K562 (cell line): ENCODE measurements around the gene C12orf54. TPM values are rescaled to one million over a fixed set of nuclear protein-coding genes. Genes with fewer than 3 reads are reported as not detected.

Source experiments
- ATAC-seq: fragments of 200-7000 bp; cut with Tn5 transposase; 3 replicates; pipeline ENCODE4 v1.9.1; 2020; ENCODE audit warnings: moderate library complexity
- BruUV-seq: library from RNA; stranded (reverse); fragments of 400-500 nt; replicated peaks from 2 replicates; lab custom pipeline; 2021; lab: Mats Ljungman, UMichigan
- CTCF ChIA-PET: fragments of 300-600 bp; formaldehyde crosslinking; extraction: SDS; loops from one replicate; lab custom pipeline; 2021; ENCODE audit warnings: low intra/inter-chr PET ratio; lab: Yijun Ruan, JAX
- POLR2A ChIA-PET: fragments of 300-600, 350-650 bp; sonication (Branson Sonifier 250); formaldehyde crosslinking; extraction: SDS; loops from one replicate; lab custom pipeline; 2021; ENCODE audit warnings: antibody characterized with exemption, inconsistent platforms; lab: Yijun Ruan, JAX
- DNase-seq, 4 experiments: peaks; one replicate each; pipeline versions ENCODE4 v3.0.0 to v3.0.0-alpha.2; 2011 to 2018; ENCODE audit warnings: low spot score in 3 of 4, mixed read lengths in 3 of 4; ENCODE audit errors: extremely low read depth in 1 of 4
- FAIRE-seq: peaks from 2 replicates; lab custom pipeline; 2011; peaks lifted over from hg19 to GRCh38; lab: Jason Lieb, UNC
- H2AFZ ChIP-seq: 2 replicates; pipeline ENCODE4 v1.6.0; 2011; ENCODE audit warnings: low read depth, low read length, control low read depth, inconsistent platforms
- H3K27ac ChIP-seq: fragments of 200-600 bp; 3 replicates; pipeline ENCODE4 v1.8.0; 2011; ENCODE audit warnings: low read depth, mild to moderate bottlenecking, control low read depth, inconsistent platforms, low read length, moderate library complexity, mixed read lengths; ENCODE audit errors: extremely low read depth
- H3K27me3 ChIP-seq, 2 experiments: fragments of 300-600 bp in 1 of 2; 2 replicates in 1 of 2; 3 replicates in 1 of 2; pipeline versions ENCODE4 v1.6.0 to v1.8.0; 2011; ENCODE audit warnings: inconsistent platforms in 2 of 2, low read length in 2 of 2, mild to moderate bottlenecking in 1 of 2, mixed read lengths in 1 of 2, moderate library complexity in 1 of 2; ENCODE audit not compliant: control insufficient read depth in 2 of 2, insufficient read depth in 2 of 2
- H3K36me3 ChIP-seq: fragments of 300-600 bp; 3 replicates; pipeline ENCODE4 v1.8.0; 2011; ENCODE audit warnings: mild to moderate bottlenecking, low read length, inconsistent platforms; ENCODE audit not compliant: control insufficient read depth, insufficient read depth
- H3K4me1 ChIP-seq, 2 experiments: fragments of 200-600 bp in 1 of 2; replicated peaks in 1 of 2; 2 replicates in 1 of 2; 3 replicates in 1 of 2; pipeline versions ENCODE4 v1.5.1 to v1.8.0; 2011; ENCODE audit warnings: inconsistent platforms in 2 of 2, low read length in 2 of 2, mild to moderate bottlenecking in 1 of 2, mixed read lengths in 1 of 2, moderate library complexity in 1 of 2; ENCODE audit not compliant: control insufficient read depth in 2 of 2, insufficient read depth in 2 of 2
- H3K4me2 ChIP-seq: 2 replicates; pipeline ENCODE4 v1.6.1; 2011; ENCODE audit warnings: low read length, control low read depth, inconsistent platforms, mixed read lengths; ENCODE audit not compliant: insufficient read depth
- H3K4me3 ChIP-seq: fragments of 200-600 bp; sonication (generic), shearing (Covaris generic); 2 replicates; pipeline ENCODE4 v1.5.1; 2016; ENCODE audit warnings: control low read depth, inconsistent platforms
- H3K79me2 ChIP-seq: fragments of 200-600 bp; 3 replicates; pipeline ENCODE4 v1.8.0; 2011; ENCODE audit warnings: low read length, inconsistent platforms; ENCODE audit not compliant: control insufficient read depth, insufficient read depth
- H3K9ac ChIP-seq, 2 experiments: 2 replicates each; pipeline versions ENCODE4 v1.6.0 to v1.6.1; 2011; ENCODE audit warnings: low read depth in 2 of 2, low read length in 2 of 2, control low read depth in 1 of 2, inconsistent platforms in 1 of 2, mild to moderate bottlenecking in 1 of 2, mixed read lengths in 1 of 2; ENCODE audit not compliant: insufficient read depth in 1 of 2
- H3K9me1 ChIP-seq: one replicate; pipeline ENCODE4 v1.6.0; 2011; ENCODE audit warnings: inconsistent platforms, mild to moderate bottlenecking, low read length, moderate library complexity; ENCODE audit not compliant: control insufficient read depth, insufficient read depth
- H3K9me3 ChIP-seq: replicated peaks from 2 replicates; pipeline ENCODE4 v1.5.1; 2011; ENCODE audit warnings: low read depth, low read length, inconsistent platforms; ENCODE audit not compliant: control insufficient read depth, insufficient read depth
- H4K20me1 ChIP-seq: replicated peaks from 2 replicates; pipeline ENCODE4 v1.6.1; 2011; ENCODE audit warnings: low read length, inconsistent platforms, mixed read lengths; ENCODE audit not compliant: control insufficient read depth, insufficient read depth
- MCM5 ChIP-seq: fragments of 450-650 bp; IDR thresholded peaks from 2 replicates; pipeline ENCODE4 v1.6.1; 2016; ENCODE audit warnings: low read depth
- OTX1 ChIP-seq: fragments of 450-650 bp; formaldehyde crosslinking; IDR thresholded peaks from 2 replicates; pipeline ENCODE4 v1.4.0; 2022; ENCODE audit warnings: mild to moderate bottlenecking
- SMAD3 ChIP-seq: fragments of 450-650 bp; formaldehyde crosslinking; conservative IDR thresholded peaks from 2 replicates; pipeline ENCODE4 v1.4.0; 2020; ENCODE audit warnings: mild to moderate bottlenecking
- ZNF143 ChIP-seq: sonication (generic); formaldehyde crosslinking; IDR thresholded peaks from 2 replicates; pipeline ENCODE4 v1.9.0; 2022; ENCODE audit warnings: mild to moderate bottlenecking, missing genetic modification reagents
- WGBS: fragments of 100-300 bp; shearing (Covaris generic); methylation state at CpG from one replicate; pipeline ENCODE4 v1.1.6; 2016; ENCODE audit warnings: low coverage, mixed read lengths; ENCODE audit not compliant: insufficient coverage; ENCODE audit errors: missing lambda C conversion rate; 5-methylcytosine and 5-hydroxymethylcytosine counted together
- in situ Hi-C: fragments of 300-500 bp; cut with MboI; formaldehyde crosslinking; loops from 4 replicates; pipeline ENCODE4 v1.15.0; 2018; ENCODE audit warnings: inconsistent platforms, mixed read lengths
- intact Hi-C: fragments of 100-400 bp; cut with micrococcal nuclease; formaldehyde crosslinking; loops from 2 replicates; pipeline ENCODE4 v1.14.2; 2022
- polyA plus RNA-seq, 8 experiments: library from polyadenylated mRNA; depleted of rRNA in 4 of 8; stranded (reverse) in 5 of 8; unstranded in 3 of 8; fragments of >200 nt; fragmentation: Nextera tagmentation in 2 of 8; fragmentation: Illumina TruSeq in 1 of 8; extraction: Ambion mirVana in 2 of 8; extraction: Trizol in 1 of 8; gene quantifications; 2 replicates each; pipeline versions ENCODE4 v1.2.1 to v1.2.3, GENCODE V29; 2011 to 2014; ENCODE audit warnings: inconsistent platforms in 1 of 8, missing spikeins in 1 of 8
- total RNA-seq, 7 experiments: library from RNA; depleted of rRNA in 6 of 7; stranded (reverse); fragments of >200 nt in 6 of 7; fragmentation: Illumina TruSeq in 2 of 7; extraction: Trizol in 2 of 7; gene quantifications; 2 replicates each; pipeline versions ENCODE4 v1.2.1 to v1.2.3, GENCODE V29; 2011 to 2021; ENCODE audit warnings: low replicate concordance in 1 of 7
- TF ChIP-seq, protein P1 (sequence below), 2 experiments: fragments of 450-650 bp; IDR thresholded peaks; 2 replicates each; pipeline ENCODE4 v1.6.1; 2018; ENCODE audit warnings: mild to moderate bottlenecking in 2 of 2, low read depth in 1 of 2; ENCODE audit not compliant: partially characterized antibody in 2 of 2

Gene C12orf54
- total and polyA plus RNA-seq, 9 of the 15 experiments (the other 6 are each of a cell fraction or from before 2014, with no cell fraction given) = not detected

DNA sequence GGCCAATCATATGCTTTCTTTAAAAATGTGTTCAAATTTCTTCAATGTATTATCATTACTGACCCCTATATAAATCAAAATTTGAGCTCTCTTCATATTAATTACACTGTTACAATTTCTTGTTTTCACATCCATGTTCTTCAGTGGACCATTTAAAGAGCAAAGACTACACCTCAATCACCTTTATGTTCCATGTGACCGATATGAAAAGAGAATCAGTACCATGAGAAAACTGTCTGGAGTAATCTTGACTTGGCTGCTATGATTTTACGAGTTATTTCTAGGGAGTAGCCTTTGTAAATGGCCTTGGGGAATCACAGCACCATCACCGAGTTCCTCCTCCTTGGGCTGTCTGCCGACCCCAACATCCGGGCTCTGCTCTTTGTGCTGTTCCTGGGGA, 43.0 kb downstream of the C12orf54 start, which contains the start of gene OR8S1:
Gene OR8S1 (plus strand): TSS at position 301 of the 400 bp plus-strand sequence. CDS start 0 bp downstream, at position 301.
- no peaks in the 10 kb centered on the region for H4K20me1 ChIP-seq
- H3K9me1 ChIP-seq = no peaks in the 10 kb centered on the region
- H2AFZ ChIP-seq = no peak within 1 kb of the TSS
- no peaks in the 10 kb centered on the region for H3K79me2 ChIP-seq
- WGBS = 2% methylated on average over 5 of the region's 5 CpGs
- FAIRE-seq (no peak), DNase-seq (no peak), ATAC-seq (no peak)
- in situ Hi-C loops (loop anchor here (25.0 kb wide), 1 partner anchor 262 kb away; the partner anchor contains the start of gene ADCY6), intact Hi-C loops (no loop called here)
- H3K9me3 ChIP-seq = no peaks in the 10 kb centered on the region
- TF ChIP-seq ZNF143 = no peak
- TF ChIP-seq MCM5 = no peak
- no peak for TF ChIP-seq OTX1 (CRISPR knock-in tag)
- no peak for TF ChIP-seq SMAD3
- TF ChIP-seq, protein P1, sequence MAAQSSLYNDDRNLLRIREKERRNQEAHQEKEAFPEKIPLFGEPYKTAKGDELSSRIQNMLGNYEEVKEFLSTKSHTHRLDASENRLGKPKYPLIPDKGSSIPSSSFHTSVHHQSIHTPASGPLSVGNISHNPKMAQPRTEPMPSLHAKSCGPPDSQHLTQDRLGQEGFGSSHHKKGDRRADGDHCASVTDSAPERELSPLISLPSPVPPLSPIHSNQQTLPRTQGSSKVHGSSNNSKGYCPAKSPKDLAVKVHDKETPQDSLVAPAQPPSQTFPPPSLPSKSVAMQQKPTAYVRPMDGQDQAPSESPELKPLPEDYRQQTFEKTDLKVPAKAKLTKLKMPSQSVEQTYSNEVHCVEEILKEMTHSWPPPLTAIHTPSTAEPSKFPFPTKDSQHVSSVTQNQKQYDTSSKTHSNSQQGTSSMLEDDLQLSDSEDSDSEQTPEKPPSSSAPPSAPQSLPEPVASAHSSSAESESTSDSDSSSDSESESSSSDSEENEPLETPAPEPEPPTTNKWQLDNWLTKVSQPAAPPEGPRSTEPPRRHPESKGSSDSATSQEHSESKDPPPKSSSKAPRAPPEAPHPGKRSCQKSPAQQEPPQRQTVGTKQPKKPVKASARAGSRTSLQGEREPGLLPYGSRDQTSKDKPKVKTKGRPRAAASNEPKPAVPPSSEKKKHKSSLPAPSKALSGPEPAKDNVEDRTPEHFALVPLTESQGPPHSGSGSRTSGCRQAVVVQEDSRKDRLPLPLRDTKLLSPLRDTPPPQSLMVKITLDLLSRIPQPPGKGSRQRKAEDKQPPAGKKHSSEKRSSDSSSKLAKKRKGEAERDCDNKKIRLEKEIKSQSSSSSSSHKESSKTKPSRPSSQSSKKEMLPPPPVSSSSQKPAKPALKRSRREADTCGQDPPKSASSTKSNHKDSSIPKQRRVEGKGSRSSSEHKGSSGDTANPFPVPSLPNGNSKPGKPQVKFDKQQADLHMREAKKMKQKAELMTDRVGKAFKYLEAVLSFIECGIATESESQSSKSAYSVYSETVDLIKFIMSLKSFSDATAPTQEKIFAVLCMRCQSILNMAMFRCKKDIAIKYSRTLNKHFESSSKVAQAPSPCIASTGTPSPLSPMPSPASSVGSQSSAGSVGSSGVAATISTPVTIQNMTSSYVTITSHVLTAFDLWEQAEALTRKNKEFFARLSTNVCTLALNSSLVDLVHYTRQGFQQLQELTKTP (IDR thresholded peaks at IDR 0.05; ENCODE audit: low read depth in 1 of 2, partially characterized antibody in 2 of 2) = no peak
- peaks cover 0 to 8% of the 10 kb centered on the region in 2 experiments; a peak in 2 of 5 replicates for H3K4me1 ChIP-seq
- peaks cover 6 to 23% of the 10 kb centered on the region in 2 experiments; a peak in 3 of 5 replicates for H3K27me3 ChIP-seq
- no peak within 1 kb of the TSS for H3K4me2 ChIP-seq
- no peak within 1 kb of the TSS for H3K4me3 ChIP-seq
- no peak within 1 kb of the TSS for H3K9ac ChIP-seq
- POLR2A ChIA-PET = no interaction called here
- BruUV-seq = no TSS peak
- CTCF ChIA-PET = no interaction called here
- H3K36me3 ChIP-seq = no peaks in the 10 kb centered on the region
- H3K27ac ChIP-seq = no peak within 1 kb of the TSS
